A673 (cell line): ENCODE measurements around the gene RUNX2.

Source experiments
- EZH2 ChIP-seq: fragments of 200-600 bp; sonication (generic); IDR thresholded peaks from 2 replicates; pipeline ENCODE4 v1.6.1; 2017; ENCODE audit warnings: borderline replicate concordance, low read depth, mild to moderate bottlenecking, mixed read lengths, antibody characterized with exemption, low read length; ENCODE audit not compliant: poor library complexity, severe bottlenecking
- TF ChIP-seq, protein P1 (sequence below): fragments of 300-800, 200-600 bp; sonication (generic); conservative IDR thresholded peaks from 2 replicates; pipeline ENCODE4 v1.5.1; 2017; ENCODE audit warnings: low read depth, mild to moderate bottlenecking, antibody characterized with exemption, low read length, moderate library complexity, mixed read lengths

DNA sequence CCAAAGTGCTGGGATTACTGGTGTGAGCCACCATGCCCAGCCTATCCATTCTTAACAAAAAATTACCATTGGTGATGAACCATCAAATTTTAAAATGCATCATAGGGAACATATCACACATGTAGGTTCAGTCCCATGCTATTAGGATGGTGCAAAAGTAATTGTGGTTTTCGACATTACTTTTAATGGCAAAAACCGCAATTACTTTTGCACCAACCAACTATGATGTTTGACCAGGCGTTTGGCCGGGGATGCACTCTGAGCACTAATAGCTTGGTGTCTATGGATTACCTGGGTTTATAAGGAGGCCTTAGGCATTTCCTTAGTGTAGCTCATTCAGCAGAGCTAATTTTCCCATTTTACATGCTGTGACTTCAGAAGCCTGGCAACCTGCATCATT is 296.1 kb downstream of the RUNX2 start:
- TF ChIP-seq, protein P1, sequence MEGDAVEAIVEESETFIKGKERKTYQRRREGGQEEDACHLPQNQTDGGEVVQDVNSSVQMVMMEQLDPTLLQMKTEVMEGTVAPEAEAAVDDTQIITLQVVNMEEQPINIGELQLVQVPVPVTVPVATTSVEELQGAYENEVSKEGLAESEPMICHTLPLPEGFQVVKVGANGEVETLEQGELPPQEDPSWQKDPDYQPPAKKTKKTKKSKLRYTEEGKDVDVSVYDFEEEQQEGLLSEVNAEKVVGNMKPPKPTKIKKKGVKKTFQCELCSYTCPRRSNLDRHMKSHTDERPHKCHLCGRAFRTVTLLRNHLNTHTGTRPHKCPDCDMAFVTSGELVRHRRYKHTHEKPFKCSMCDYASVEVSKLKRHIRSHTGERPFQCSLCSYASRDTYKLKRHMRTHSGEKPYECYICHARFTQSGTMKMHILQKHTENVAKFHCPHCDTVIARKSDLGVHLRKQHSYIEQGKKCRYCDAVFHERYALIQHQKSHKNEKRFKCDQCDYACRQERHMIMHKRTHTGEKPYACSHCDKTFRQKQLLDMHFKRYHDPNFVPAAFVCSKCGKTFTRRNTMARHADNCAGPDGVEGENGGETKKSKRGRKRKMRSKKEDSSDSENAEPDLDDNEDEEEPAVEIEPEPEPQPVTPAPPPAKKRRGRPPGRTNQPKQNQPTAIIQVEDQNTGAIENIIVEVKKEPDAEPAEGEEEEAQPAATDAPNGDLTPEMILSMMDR = no peak
- no peak for TF ChIP-seq EZH2
